Measurements from ENCODE around the gene CEACAM5. TPM values are rescaled to one million over a fixed set of nuclear protein-coding genes. Genes with fewer than 3 reads are reported as not detected.
A peak's percentile ranks its signal among the peaks of the same experiment; 100 is the strongest.

Gene CEACAM5
- total and polyA plus RNA-seq, 2 donors from 2014 or later, result not detected

DNA sequence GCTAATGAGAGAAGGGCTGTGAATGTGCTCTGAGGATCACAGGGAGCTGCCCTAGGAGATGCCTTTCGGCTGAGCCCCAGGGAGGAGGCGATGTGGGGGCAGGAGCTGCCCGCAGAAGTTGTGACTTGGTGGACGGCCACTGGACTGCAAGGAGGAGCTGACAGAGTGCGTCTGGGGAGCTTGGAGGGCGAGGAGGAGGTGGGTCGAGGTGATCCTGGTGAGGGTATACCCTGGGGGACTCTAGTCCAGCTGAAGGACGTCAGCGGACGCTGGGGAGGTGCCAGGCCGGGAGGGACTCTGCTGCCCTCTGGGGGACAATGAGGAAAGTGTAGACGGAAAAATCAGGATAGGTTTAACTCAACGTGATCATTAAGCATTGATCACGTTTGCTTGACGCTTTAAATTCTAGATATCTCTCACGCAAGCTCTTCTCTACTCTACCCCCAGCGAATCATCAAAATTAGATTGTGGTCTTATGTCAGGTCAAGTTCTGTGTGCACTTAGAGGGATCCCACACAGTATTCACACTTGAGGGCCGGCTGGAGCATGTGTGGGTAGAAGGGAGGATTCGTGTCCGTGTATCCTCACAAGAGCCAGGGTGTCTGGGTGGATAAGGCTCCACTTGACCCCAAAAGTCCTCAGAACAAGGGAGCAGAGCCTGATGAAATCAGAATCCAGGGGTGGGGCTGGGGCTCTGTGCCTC lies 17.0 kb upstream of the CEACAM5 start:
- no peaks in the 10 kb centered on the region for H3K36me3 ChIP-seq (ENCODE audit: control insufficient read depth in 2 of 3, insufficient read depth in 3 of 3, low read length in 3 of 3)
- no peak overlapping the region for H3K27ac ChIP-seq (ENCODE audit: low read depth in 2 of 2, low read length in 2 of 2)
- H3K27me3 ChIP-seq (ENCODE audit: control insufficient read depth, insufficient read depth, low read length), result no peaks in the 10 kb centered on the region
- no peaks in the 10 kb centered on the region for H3K4me1 ChIP-seq (ENCODE audit: control insufficient read depth in 2 of 3, insufficient read depth in 2 of 3, low read depth in 1 of 3, low read length in 3 of 3)
- H3K9ac ChIP-seq (ENCODE audit: low read length in 3 of 3), result no peak overlapping the region
- intact Hi-C loops (cut with DNase I), result no loop called here
- no peaks in the 10 kb centered on the region for H3K9me3 ChIP-seq (ENCODE audit: control insufficient read depth in 2 of 3, insufficient read depth in 1 of 3, low read length in 3 of 3)
- FAIRE-seq (no peak), DNase-seq (peak in 2 of 5 donors; percentile 0 to 1)
- TF ChIP-seq, protein P1, sequence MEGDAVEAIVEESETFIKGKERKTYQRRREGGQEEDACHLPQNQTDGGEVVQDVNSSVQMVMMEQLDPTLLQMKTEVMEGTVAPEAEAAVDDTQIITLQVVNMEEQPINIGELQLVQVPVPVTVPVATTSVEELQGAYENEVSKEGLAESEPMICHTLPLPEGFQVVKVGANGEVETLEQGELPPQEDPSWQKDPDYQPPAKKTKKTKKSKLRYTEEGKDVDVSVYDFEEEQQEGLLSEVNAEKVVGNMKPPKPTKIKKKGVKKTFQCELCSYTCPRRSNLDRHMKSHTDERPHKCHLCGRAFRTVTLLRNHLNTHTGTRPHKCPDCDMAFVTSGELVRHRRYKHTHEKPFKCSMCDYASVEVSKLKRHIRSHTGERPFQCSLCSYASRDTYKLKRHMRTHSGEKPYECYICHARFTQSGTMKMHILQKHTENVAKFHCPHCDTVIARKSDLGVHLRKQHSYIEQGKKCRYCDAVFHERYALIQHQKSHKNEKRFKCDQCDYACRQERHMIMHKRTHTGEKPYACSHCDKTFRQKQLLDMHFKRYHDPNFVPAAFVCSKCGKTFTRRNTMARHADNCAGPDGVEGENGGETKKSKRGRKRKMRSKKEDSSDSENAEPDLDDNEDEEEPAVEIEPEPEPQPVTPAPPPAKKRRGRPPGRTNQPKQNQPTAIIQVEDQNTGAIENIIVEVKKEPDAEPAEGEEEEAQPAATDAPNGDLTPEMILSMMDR (IDR thresholded peaks at IDR 0.05; ENCODE audit: borderline replicate concordance, extremely low read depth, insufficient read depth), result peak; percentile 26
- no peak overlapping the region for H3K4me3 ChIP-seq (ENCODE audit: low read length in 3 of 3)

DNA sequence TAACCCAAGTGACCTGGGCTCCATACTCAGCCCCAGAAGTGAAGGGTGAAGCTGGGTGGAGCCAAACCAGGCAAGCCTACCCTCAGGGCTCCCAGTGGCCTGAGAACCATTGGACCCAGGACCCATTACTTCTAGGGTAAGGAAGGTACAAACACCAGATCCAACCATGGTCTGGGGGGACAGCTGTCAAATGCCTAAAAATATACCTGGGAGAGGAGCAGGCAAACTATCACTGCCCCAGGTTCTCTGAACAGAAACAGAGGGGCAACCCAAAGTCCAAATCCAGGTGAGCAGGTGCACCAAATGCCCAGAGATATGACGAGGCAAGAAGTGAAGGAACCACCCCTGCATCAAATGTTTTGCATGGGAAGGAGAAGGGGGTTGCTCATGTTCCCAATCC lies 14.2 kb upstream of the CEACAM5 start:
- DNase-seq (no peak), FAIRE-seq (no peak)
- no peak overlapping the region for H3K9ac ChIP-seq (ENCODE audit: low read length in 3 of 3)
- TF ChIP-seq, protein P1 (IDR thresholded peaks at IDR 0.05; ENCODE audit: borderline replicate concordance, extremely low read depth, insufficient read depth), result no peak
- H3K9me3 ChIP-seq (ENCODE audit: control insufficient read depth in 2 of 3, insufficient read depth in 1 of 3, low read length in 3 of 3), result no peaks in the 10 kb centered on the region
- H3K4me1 ChIP-seq (ENCODE audit: control insufficient read depth in 2 of 3, insufficient read depth in 2 of 3, low read depth in 1 of 3, low read length in 3 of 3), result no peaks in the 10 kb centered on the region
- intact Hi-C loops (cut with DNase I), result no loop called here
- no peak overlapping the region for H3K27ac ChIP-seq (ENCODE audit: low read depth in 2 of 2, low read length in 2 of 2)
- no peaks in the 10 kb centered on the region for H3K27me3 ChIP-seq (ENCODE audit: control insufficient read depth, insufficient read depth, low read length)
- H3K4me3 ChIP-seq (ENCODE audit: low read length in 3 of 3), result no peak overlapping the region
- no peaks in the 10 kb centered on the region for H3K36me3 ChIP-seq (ENCODE audit: control insufficient read depth in 2 of 3, insufficient read depth in 3 of 3, low read length in 3 of 3)

DNA sequence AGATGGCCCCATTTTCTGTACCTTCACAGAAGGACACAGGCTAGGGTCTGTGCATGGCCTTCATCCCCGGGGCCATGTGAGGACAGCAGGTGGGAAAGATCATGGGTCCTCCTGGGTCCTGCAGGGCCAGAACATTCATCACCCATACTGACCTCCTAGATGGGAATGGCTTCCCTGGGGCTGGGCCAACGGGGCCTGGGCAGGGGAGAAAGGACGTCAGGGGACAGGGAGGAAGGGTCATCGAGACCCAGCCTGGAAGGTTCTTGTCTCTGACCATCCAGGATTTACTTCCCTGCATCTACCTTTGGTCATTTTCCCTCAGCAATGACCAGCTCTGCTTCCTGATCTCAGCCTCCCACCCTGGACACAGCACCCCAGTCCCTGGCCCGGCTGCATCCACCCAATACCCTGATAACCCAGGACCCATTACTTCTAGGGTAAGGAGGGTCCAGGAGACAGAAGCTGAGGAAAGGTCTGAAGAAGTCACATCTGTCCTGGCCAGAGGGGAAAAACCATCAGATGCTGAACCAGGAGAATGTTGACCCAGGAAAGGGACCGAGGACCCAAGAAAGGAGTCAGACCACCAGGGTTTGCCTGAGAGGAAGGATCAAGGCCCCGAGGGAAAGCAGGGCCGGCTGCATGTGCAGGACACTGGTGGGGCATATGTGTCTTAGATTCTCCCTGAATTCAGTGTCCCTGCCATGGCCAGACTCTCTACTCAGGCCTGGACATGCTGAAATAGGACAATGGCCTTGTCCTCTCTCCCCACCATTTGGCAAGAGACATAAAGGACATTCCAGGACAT lies 13.4 kb upstream of the CEACAM5 start:
- Histone ChIP-seq H3K4me1 (ENCODE audit: control insufficient read depth in 2 of 3, insufficient read depth in 2 of 3, low read depth in 1 of 3, low read length in 3 of 3) (no peaks in the 10 kb centered on the region), H3K36me3 (ENCODE audit: control insufficient read depth in 2 of 3, insufficient read depth in 3 of 3, low read length in 3 of 3) (no peaks in the 10 kb centered on the region), H3K27ac (ENCODE audit: low read depth in 2 of 2, low read length in 2 of 2) (no peak overlapping the region), H3K27me3 (ENCODE audit: control insufficient read depth, insufficient read depth, low read length) (no peaks in the 10 kb centered on the region), H3K9me3 (ENCODE audit: control insufficient read depth in 2 of 3, insufficient read depth in 1 of 3, low read length in 3 of 3) (no peaks in the 10 kb centered on the region), H3K4me3 (ENCODE audit: low read length in 3 of 3) (no peak overlapping the region), H3K9ac (ENCODE audit: low read length in 3 of 3) (no peak overlapping the region)
- intact Hi-C loops (cut with DNase I), result no loop called here
- DNase-seq (no peak), FAIRE-seq (no peak)
- TF ChIP-seq, protein P1 (IDR thresholded peaks at IDR 0.05; ENCODE audit: borderline replicate concordance, extremely low read depth, insufficient read depth), result no peak
